IMR-90 (cell line): Measurements from ENCODE around the gene UBN2.

Source experiments
- CTCF ChIP-seq: conservative IDR thresholded peaks from 2 replicates; pipeline ENCODE4 v1.5.1; 2012; ENCODE audit warnings: mild to moderate bottlenecking, low read depth, low read length, improper control_type of control experiment
- MAFK ChIP-seq: IDR thresholded peaks from 2 replicates; pipeline ENCODE4 v1.6.1; 2012; ENCODE audit warnings: low read depth, low read length, improper control_type of control experiment
- POLR2A ChIP-seq: IDR thresholded peaks from 2 replicates; pipeline ENCODE4 v1.6.1; 2012; ENCODE audit warnings: mild to moderate bottlenecking, low read depth, low read length
- RAD21 ChIP-seq: IDR thresholded peaks from 2 replicates; pipeline ENCODE4 v1.6.1; 2012; ENCODE audit warnings: low read length, improper control_type of control experiment
- RCOR1 ChIP-seq: IDR thresholded peaks from 2 replicates; pipeline ENCODE4 v1.6.1; 2012; ENCODE audit warnings: mild to moderate bottlenecking, low read length, improper control_type of control experiment; ENCODE audit not compliant: insufficient replicate concordance
- RFX5 ChIP-seq: IDR thresholded peaks from 2 replicates; pipeline ENCODE4 v1.8.0; 2012; ENCODE audit warnings: low read depth, mild to moderate bottlenecking, low read length, moderate library complexity
- TF ChIP-seq, protein P1 (sequence below): fragments of 150-350 bp; IDR thresholded peaks from 2 replicates; pipeline ENCODE4 v1.6.1; 2016; ENCODE audit warnings: low read depth, mild to moderate bottlenecking, low read length, moderate library complexity, borderline replicate concordance

- TF ChIP-seq CTCF (no peak), POLR2A (no peak), MAFK (no peak), RFX5 (no peak), RAD21 (no peak), RCOR1 (no peak)
- TF ChIP-seq, protein P1, sequence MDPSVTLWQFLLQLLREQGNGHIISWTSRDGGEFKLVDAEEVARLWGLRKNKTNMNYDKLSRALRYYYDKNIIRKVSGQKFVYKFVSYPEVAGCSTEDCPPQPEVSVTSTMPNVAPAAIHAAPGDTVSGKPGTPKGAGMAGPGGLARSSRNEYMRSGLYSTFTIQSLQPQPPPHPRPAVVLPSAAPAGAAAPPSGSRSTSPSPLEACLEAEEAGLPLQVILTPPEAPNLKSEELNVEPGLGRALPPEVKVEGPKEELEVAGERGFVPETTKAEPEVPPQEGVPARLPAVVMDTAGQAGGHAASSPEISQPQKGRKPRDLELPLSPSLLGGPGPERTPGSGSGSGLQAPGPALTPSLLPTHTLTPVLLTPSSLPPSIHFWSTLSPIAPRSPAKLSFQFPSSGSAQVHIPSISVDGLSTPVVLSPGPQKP = no peak
These were observed 708 bp downstream of the UBN2 start for GRCh38 chr7:139231513-139232376.
